ENCODE results near the gene CGREF1.

Gene CGREF1

GRCh38 chr2:27109083-27109482 lies 9.8 kb downstream of the CGREF1 start:
- H3K27me3 ChIP-seq (ENCODE audit: insufficient read depth, poor library complexity, severe bottlenecking) = no peaks in the 10 kb centered on the region
- H3K4me3 ChIP-seq (replicated peaks; ENCODE audit: insufficient read depth, low read length) = no peak overlapping the region
- H3K27ac ChIP-seq (replicated peaks) = no peak overlapping the region
- TF ChIP-seq REST (IDR thresholded peaks at IDR 0.05; ENCODE audit: insufficient replicate concordance, low read depth) (no peak), GABPA (IDR thresholded peaks at IDR 0.05; ENCODE audit: low read depth) (no peak), CTCF (IDR thresholded peaks at IDR 0.05; ENCODE audit: insufficient read depth, low read length) (no peak), POLR2AphosphoS5 (IDR thresholded peaks at IDR 0.05; ENCODE audit: low read depth) (no peak), SPI1 (IDR thresholded peaks at IDR 0.05; ENCODE audit: borderline replicate concordance, low read depth) (no peak)
- no peak for DNase-seq (ENCODE audit: low read depth in 1 of 2, low spot score in 1 of 2)

- H3K4me3 ChIP-seq (replicated peaks; ENCODE audit: insufficient read depth, low read length) = no peak overlapping the region
- H3K27me3 ChIP-seq (ENCODE audit: insufficient read depth, poor library complexity, severe bottlenecking) = no peaks in the 10 kb centered on the region
- no peak overlapping the region for H3K27ac ChIP-seq (replicated peaks)
- no peak for TF ChIP-seq POLR2AphosphoS5 (IDR thresholded peaks at IDR 0.05; ENCODE audit: low read depth)
- TF ChIP-seq REST (IDR thresholded peaks at IDR 0.05; ENCODE audit: insufficient replicate concordance, low read depth) = no peak
- no peak for TF ChIP-seq GABPA (IDR thresholded peaks at IDR 0.05; ENCODE audit: low read depth)
- TF ChIP-seq SPI1 (IDR thresholded peaks at IDR 0.05; ENCODE audit: borderline replicate concordance, low read depth) = no peak
- no peak for TF ChIP-seq CTCF (IDR thresholded peaks at IDR 0.05; ENCODE audit: insufficient read depth, low read length)
- no peak for DNase-seq (ENCODE audit: low read depth in 1 of 2, low spot score in 1 of 2)
Observed at GRCh38 chr2:27108221-27108620, 10.7 kb downstream of the CGREF1 start.

- no peak for DNase-seq (ENCODE audit: low read depth in 1 of 2, low spot score in 1 of 2)
- no peak overlapping the region for H3K27ac ChIP-seq (replicated peaks)
- no peak overlapping the region for H3K4me3 ChIP-seq (replicated peaks; ENCODE audit: insufficient read depth, low read length)
- no peaks in the 10 kb centered on the region for H3K27me3 ChIP-seq (ENCODE audit: insufficient read depth, poor library complexity, severe bottlenecking)
- TF ChIP-seq REST (IDR thresholded peaks at IDR 0.05; ENCODE audit: insufficient replicate concordance, low read depth) (no peak), POLR2AphosphoS5 (IDR thresholded peaks at IDR 0.05; ENCODE audit: low read depth) (no peak), CTCF (IDR thresholded peaks at IDR 0.05; ENCODE audit: insufficient read depth, low read length) (no peak), SPI1 (IDR thresholded peaks at IDR 0.05; ENCODE audit: borderline replicate concordance, low read depth) (no peak)
Observed at GRCh38 chr2:27105981-27106380, 12.9 kb downstream of the CGREF1 start.

All from HL-60 (cell line).